Activated CD4-positive, alpha-beta memory T cell treated with anti-CD3 and anti-CD28 coated beads, Interleukin-2, amount 10 ng/mL, durations not matched to agents 7 days and 5 days (primary cell): ENCODE results near the gene COL6A2. TPM values are rescaled to one million over a fixed set of nuclear protein-coding genes. Genes with fewer than 3 reads are reported as not detected.
A peak's percentile ranks its signal among the peaks of the same experiment; 100 is the strongest.

ENCODE experiments used
- CTCF ChIA-PET: fragments of 350-600 bp; sonication (Branson Sonifier 250); formaldehyde crosslinking; loops from one replicate; lab custom pipeline; 2021; ENCODE audit warnings: antibody characterized with exemption, inconsistent platforms; lab: Charles Lee
- POLR2A ChIA-PET: fragments of 350-600 bp; sonication (Branson Sonifier 250); formaldehyde crosslinking; loops from one replicate; lab custom pipeline; 2021; ENCODE audit warnings: antibody characterized with exemption; lab: Charles Lee
- DNase-seq: peaks from one replicate; pipeline ENCODE4 v3.0.0-alpha.2; 2020
- H3K27ac Mint-ChIP-seq: one replicate; pipeline ENCODE4 v1.8.0; 2021; ENCODE audit warnings: mild to moderate bottlenecking, mixed read lengths
- H3K27me3 Mint-ChIP-seq: one replicate; pipeline ENCODE4 v1.8.0; 2021; ENCODE audit warnings: mixed read lengths
- H3K36me3 Mint-ChIP-seq: one replicate; pipeline ENCODE4 v1.8.0; 2021; ENCODE audit warnings: low read depth, mixed read lengths
- H3K4me1 Mint-ChIP-seq: one replicate; pipeline ENCODE4 v1.8.0; 2021; ENCODE audit warnings: mixed read lengths
- H3K4me3 Mint-ChIP-seq: one replicate; pipeline ENCODE4 v1.8.0; 2021; ENCODE audit warnings: mild to moderate bottlenecking, mixed read lengths
- H3K9me3 Mint-ChIP-seq: one replicate; pipeline ENCODE4 v1.8.0; 2021; ENCODE audit warnings: mixed read lengths
- total RNA-seq, 2 experiments: library from RNA; stranded (reverse); gene quantifications; one replicate each; pipeline ENCODE4 v1.2.3, GENCODE V29; 2021

Gene COL6A2
- total RNA-seq, 2 experiments from 2014 or later = 1.1 to 1.6 TPM

DNA sequence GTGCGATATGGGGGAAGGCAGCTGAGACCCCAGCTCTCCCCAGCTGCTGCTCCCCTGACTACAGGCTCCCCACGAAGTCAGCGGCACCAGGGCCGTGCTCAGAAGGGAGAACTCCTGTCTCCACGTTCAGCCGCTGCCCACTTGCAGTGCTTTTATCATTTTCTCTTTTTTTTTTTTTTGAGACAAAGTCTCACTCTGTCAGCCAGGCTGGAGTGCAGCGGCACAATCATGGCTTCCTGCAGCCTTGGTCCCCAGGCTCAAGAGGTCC, 58.4 kb downstream of the COL6A2 start:
- POLR2A ChIA-PET = no interaction called here
- Mint-ChIP-seq H3K9me3 (no peaks in the 10 kb centered on the region), H3K4me3 (no peak overlapping the region), H3K27ac (no peak overlapping the region), H3K4me1 (no peaks in the 10 kb centered on the region), H3K36me3 (no peaks in the 10 kb centered on the region), H3K27me3 (no peaks in the 10 kb centered on the region)
- no peak for DNase-seq
- CTCF ChIA-PET = no interaction called here

DNA sequence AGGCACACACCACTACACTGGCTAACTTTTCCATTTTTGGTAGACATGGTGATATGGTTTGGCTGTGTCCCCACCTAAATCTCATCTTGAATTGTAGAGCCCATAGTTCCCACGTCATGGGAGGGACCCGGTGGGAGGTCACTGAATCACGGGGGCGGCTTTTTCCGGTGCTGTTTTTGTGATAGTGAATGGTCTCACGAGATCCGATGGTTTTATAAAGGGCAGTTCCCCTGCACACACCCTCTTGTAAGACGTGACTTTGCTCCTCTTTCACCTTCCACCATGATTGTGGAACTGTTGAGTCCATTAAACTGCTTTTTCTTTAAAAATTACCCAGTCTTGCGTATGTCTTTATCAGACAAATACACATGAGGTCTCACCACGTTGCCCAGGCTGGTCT, 58.8 kb downstream of the COL6A2 start:
- ChIA-PET POLR2A (no interaction called here), CTCF (no interaction called here)
- no peaks in the 10 kb centered on the region for H3K27me3 Mint-ChIP-seq
- H3K4me3 Mint-ChIP-seq = no peak overlapping the region
- no peaks in the 10 kb centered on the region for H3K4me1 Mint-ChIP-seq
- H3K27ac Mint-ChIP-seq = no peak overlapping the region
- peak; percentile 6 for DNase-seq
- H3K36me3 Mint-ChIP-seq = no peaks in the 10 kb centered on the region
- H3K9me3 Mint-ChIP-seq = no peaks in the 10 kb centered on the region

DNA sequence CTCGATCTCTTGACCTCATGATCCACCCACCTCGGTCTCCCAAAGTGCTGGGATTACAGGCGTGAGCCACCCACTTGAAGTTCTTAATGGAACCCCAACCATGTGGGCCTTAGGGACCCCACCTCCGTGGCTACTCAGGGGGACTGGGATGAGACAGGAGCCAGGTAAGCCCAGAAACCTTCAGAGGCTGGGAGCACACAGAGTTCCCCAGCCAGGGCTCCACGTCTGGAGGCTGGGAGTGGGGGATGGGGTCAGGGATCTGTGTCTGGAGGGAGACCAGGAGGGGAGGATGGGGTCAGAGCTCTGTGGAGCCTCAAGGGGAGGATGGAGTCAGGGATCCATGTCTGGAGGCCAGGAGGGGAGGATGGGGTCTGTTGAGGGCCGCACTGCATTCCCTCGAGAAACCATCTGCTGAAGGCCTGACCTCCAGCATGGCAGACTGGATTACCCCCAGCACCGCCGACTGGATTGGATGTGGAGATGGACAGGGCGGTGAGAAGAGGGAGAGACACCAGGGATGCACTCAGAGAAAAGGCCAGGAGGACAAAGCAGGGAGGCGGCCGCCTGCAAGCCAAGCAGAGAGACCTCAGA, 59.6 kb downstream of the COL6A2 start:
- CTCF ChIA-PET = no interaction called here

DNA sequence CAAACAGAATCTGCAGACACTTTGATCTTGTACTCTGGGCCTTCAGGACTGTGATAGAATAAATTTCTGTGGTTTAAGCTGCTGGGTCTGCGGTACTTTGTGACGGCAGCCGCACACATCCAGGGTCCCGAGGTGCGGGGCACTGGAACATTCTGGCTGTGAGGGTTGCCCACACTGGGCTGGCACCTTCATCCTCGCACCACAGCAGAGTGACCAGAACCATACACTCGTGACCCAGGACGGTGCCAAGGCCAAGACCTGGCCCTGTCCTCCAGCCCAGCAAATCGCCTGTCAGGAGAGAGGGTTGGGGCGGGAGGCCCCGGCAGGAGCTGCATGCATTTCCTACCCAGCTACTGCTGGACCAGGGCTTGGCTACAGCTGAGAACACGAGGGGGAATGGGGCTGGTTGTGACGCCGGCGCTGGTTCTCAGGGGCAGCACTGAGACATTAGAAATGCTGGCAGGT, 60.1 kb downstream of the COL6A2 start:
- peak; percentile 10 for DNase-seq
- H3K4me3 Mint-ChIP-seq = no peak overlapping the region
- H3K27me3 Mint-ChIP-seq = peaks cover 3% of the 10 kb centered on the region
- no peaks in the 10 kb centered on the region for H3K4me1 Mint-ChIP-seq
- no peaks in the 10 kb centered on the region for H3K9me3 Mint-ChIP-seq
- H3K36me3 Mint-ChIP-seq = no peaks in the 10 kb centered on the region
- CTCF ChIA-PET = interaction anchor here (0.5 to 1.4 kb wide), 2 partner anchors 13 to 14 kb away, joined by 3 to 4 read pairs; no protein-coding TSS in a partner anchor
- H3K27ac Mint-ChIP-seq = no peak overlapping the region
- POLR2A ChIA-PET = no interaction called here

More for the DNA sequence above, 59.6 kb downstream of the COL6A2 start:
- H3K27me3 Mint-ChIP-seq = no peaks in the 10 kb centered on the region
- no peaks in the 10 kb centered on the region for H3K36me3 Mint-ChIP-seq
- POLR2A ChIA-PET = no interaction called here
- H3K9me3 Mint-ChIP-seq = no peaks in the 10 kb centered on the region
- no peaks in the 10 kb centered on the region for H3K4me1 Mint-ChIP-seq
- peak; percentile 8 for DNase-seq
- no peak overlapping the region for H3K4me3 Mint-ChIP-seq
- no peak overlapping the region for H3K27ac Mint-ChIP-seq

DNA sequence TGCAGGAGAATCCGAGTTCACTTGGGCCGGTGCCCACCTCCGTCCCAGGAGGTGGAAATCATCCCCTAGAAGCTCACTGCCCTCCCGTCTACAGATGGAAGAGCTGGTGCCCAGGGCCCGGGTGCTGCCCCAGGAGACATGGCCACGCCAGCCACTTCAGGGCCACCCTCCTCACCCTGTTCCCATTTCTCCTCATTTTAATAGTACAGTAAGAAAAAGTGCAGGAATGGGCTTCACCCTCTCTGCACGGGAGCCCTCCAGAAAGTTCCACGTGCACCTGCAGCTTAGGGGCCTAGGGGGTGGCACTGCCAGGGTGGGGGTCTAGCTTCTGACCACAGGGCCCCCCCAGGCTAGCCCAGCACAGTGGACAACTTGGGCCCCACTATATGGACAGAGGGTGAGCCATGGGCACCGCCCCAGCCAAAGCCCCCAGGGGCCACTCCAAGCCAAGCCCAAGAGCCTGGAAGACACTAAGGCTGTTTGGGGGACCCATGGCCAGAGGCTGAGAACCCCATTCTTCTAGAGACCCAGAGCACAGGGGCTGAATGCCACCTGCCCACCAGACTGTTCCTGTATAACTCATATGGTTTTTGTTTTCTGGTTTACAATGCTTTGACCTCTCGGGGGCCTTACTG, 60.9 kb downstream of the COL6A2 start:
- peaks cover 5% of the 10 kb centered on the region for H3K27me3 Mint-ChIP-seq
- DNase-seq = peak; percentile 13

DNA sequence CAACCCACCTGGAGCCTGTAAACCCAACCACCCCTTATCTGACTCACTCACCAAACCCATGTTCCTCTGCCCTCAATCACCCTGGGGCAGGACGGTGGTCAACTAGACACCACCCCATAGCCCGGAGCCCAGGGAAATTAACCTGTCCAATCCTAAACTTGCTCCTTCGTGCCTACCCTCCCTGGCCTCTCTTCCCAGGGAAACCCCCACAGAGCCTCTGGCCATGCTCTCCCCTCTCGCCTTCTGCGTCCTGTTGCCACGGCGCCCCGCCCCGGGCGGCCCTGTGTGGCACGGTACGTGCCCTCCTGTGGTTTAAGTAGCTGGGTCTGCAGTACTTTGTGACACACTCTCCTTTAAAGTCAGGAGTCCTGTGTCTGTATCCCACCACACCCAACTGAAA, 61.5 kb downstream of the COL6A2 start:
- ChIA-PET CTCF (interaction anchor here (1.4 kb wide), 1 partner anchor 16 kb away, joined by 4 read pairs; no protein-coding TSS in a partner anchor), POLR2A (no interaction called here)
- Mint-ChIP-seq H3K9me3 (no peaks in the 10 kb centered on the region), H3K36me3 (no peaks in the 10 kb centered on the region), H3K4me3 (no peak overlapping the region), H3K27ac (no peak overlapping the region), H3K27me3 (peaks cover 5% of the 10 kb centered on the region), H3K4me1 (no peaks in the 10 kb centered on the region)
- DNase-seq = no peak

More for the DNA sequence above, 60.9 kb downstream of the COL6A2 start:
- no peak overlapping the region for H3K27ac Mint-ChIP-seq
- ChIA-PET CTCF (interaction anchor here (0.5 to 1.4 kb wide), 2 partner anchors 12 to 15 kb away, joined by 3 to 4 read pairs; no protein-coding TSS in a partner anchor), POLR2A (no interaction called here)
- no peaks in the 10 kb centered on the region for H3K4me1 Mint-ChIP-seq
- H3K9me3 Mint-ChIP-seq = no peaks in the 10 kb centered on the region
- H3K4me3 Mint-ChIP-seq = no peak overlapping the region
- H3K36me3 Mint-ChIP-seq = no peaks in the 10 kb centered on the region

DNA sequence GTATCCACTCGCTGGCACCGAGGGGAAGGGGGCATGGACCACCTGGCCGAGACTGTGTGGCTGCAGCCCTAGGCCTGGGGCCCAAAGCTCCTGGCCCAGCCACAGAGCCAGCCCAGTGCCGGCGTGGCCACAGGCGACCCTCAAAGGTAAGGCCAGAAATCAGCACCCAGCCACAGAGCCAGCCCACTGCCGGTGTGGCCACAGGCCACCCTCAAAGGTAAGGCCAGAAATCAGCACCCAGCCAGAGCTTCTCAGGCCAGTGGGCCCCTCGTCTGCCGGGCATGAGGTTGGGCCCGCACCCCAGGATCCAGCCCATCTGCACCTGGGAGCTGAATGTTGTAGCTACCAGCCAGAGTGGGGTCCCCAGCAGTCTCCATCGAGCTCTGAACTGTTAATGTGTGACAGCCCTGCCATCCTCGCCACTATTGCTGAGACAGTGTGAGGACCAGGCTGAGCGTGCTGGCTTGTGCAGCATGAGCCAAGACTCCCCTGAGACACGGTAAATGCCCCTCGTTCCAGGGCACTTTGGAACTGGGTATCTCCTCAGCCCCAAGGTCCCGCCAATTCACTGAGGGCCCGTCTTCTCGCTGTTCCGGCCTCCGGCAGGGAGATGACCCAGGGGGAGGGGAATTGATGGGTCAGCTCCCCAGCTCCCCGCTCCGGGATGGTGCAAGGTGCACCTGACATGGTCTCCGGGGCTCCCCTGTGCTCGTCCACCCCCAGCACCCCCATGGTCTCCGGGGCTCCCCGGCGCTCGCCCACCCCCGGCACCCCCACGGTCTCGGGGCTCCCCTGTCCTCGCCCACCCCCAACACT, 62.1 kb downstream of the COL6A2 start:
- ChIA-PET CTCF (no interaction called here), POLR2A (no interaction called here)
- H3K27me3 Mint-ChIP-seq = peaks cover 5% of the 10 kb centered on the region
- no peaks in the 10 kb centered on the region for H3K4me1 Mint-ChIP-seq
- no peak overlapping the region for H3K27ac Mint-ChIP-seq
- peak; percentile 9 for DNase-seq
- H3K9me3 Mint-ChIP-seq = no peaks in the 10 kb centered on the region
- no peak overlapping the region for H3K4me3 Mint-ChIP-seq
- H3K36me3 Mint-ChIP-seq = no peaks in the 10 kb centered on the region

DNA sequence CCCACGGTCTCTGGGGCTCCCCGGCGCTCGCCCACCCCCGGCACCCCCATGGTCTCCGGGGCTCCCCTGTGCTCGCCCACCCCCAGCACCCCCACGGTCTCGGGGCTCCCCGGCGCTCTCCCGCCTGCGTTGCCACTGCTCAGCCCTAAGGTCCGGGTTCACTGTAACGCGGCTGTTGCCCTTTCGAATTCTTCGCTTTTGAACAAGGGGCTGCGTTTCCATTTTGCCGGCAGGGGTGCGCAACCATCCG, 62.7 kb downstream of the COL6A2 start:
- H3K9me3 Mint-ChIP-seq = no peaks in the 10 kb centered on the region
- POLR2A ChIA-PET = no interaction called here

DNA sequence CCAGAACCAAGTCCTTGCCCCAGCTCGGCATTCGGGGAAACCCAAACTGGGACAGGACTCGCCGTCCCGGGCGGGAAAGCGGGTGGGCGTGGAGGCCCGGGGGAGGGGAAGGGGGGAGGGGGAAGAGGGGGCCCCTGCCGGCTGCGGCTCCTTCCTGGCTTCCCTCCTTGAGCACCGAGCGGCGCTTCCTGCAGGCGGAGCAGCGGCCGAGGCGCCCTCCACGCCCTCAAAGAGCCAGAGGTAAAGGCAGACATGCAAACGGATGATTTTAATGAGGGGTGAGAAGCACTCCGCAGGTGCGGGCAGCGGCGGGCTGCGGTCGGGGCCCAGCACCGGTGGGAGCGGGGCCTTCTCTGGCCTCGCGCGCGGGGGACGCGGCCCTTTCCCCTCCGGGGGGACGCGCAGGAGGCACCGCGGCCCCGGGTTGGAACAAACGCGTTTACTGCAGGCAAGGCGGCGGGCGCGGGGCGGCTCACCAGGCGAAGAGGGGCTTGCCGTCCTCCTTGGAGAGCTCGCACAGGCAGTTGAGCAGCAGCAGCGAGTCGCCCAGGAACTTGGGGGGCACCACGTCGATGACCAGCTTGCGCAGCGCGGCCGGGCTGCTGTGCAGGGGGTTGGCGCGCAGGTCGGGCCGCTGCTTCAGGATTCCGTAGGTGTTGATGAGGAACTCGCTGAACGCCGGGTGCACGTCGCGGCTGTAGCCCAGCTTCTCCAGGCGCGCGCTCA, 63.2 kb downstream of the COL6A2 start:
- H3K4me1 Mint-ChIP-seq = no peaks in the 10 kb centered on the region
- H3K36me3 Mint-ChIP-seq = no peaks in the 10 kb centered on the region
- peak; percentile 15 for DNase-seq
- H3K4me3 Mint-ChIP-seq = no peak overlapping the region
- H3K27me3 Mint-ChIP-seq = peaks cover 6% of the 10 kb centered on the region
- ChIA-PET POLR2A (no interaction called here), CTCF (no interaction called here)
- H3K9me3 Mint-ChIP-seq = no peaks in the 10 kb centered on the region
- H3K27ac Mint-ChIP-seq = no peak overlapping the region

More for the DNA sequence above, 62.7 kb downstream of the COL6A2 start:
- H3K36me3 Mint-ChIP-seq = no peaks in the 10 kb centered on the region
- no peak overlapping the region for H3K4me3 Mint-ChIP-seq
- H3K4me1 Mint-ChIP-seq = no peaks in the 10 kb centered on the region
- H3K27me3 Mint-ChIP-seq = peaks cover 5% of the 10 kb centered on the region
- DNase-seq = no peak
- CTCF ChIA-PET = no interaction called here
- H3K27ac Mint-ChIP-seq = no peak overlapping the region

DNA sequence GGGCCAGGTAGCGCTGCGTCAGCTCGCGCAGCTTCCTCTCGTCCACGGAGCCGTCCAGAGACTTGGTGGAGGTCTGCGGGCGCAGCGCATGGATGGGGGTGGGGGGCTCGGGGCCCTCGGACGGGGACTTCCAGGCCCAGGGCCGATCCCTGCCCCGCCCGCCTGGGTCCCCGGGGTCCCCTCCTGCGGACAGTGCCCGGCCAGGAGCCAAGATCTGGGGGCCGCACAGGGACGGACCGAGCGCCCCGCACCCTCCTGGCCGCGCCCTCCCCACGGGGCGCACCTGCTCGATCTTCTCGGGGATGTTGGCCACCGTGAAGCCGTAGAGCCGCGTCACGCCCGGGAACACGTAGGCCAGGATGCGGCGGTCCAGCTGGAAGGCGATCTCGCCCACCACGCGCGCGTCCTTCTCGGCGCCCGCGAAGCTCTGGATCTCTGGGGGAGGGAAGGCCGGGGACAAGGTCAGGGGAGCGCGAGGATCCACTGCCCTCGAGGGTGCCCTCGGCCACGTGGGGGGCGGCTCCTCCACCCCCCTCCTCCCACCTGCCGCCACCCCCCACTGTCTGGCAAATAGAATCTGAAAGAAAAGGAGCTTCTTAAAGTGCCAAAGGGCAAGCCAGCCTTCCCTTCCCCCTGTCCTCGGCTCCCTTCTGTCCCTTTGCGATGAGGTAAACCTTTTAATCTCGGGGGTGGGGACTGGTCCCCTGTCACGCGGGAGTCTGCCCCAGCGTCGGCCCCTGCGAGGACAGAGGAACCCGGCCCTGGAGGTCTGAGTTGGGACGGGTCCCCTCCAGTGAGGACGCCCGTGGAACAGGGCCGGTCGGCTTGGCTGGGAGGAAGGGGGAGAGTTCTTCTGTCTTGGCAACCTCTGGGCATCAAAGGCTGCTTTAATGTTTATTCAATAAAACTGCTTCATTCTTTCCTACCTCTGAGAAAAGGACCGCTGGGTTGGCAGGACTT, 64.0 kb downstream of the COL6A2 start:
- no peaks in the 10 kb centered on the region for H3K4me1 Mint-ChIP-seq
- DNase-seq = peak; percentile 9
- ChIA-PET CTCF (no interaction called here), POLR2A (no interaction called here)
- no peaks in the 10 kb centered on the region for H3K36me3 Mint-ChIP-seq
- H3K4me3 Mint-ChIP-seq = no peak overlapping the region
- H3K27me3 Mint-ChIP-seq = peaks cover 8% of the 10 kb centered on the region
- H3K27ac Mint-ChIP-seq = no peak overlapping the region
- H3K9me3 Mint-ChIP-seq = no peaks in the 10 kb centered on the region

DNA sequence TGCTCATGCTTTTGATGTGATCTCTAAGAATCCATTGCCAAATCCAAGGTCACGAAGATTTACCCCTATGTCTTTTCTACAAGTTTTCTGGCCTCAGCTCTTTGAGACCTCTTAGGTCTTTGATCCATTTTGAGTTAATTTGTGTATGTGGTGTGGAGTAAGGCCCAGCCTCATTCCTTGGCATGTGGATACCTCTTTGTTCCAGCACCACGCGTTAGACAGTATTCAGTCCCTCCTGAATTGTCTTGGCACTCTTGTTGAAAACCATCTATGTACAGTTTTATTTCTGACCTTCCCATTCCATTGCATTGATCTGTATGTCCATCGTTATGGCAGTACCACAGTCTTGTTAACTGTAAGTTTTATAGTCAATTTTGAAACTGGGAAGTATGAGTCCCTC, 65.5 kb downstream of the COL6A2 start:
- no peak for DNase-seq
- Mint-ChIP-seq H3K36me3 (no peaks in the 10 kb centered on the region), H3K4me3 (no peak overlapping the region), H3K27me3 (peaks cover 8% of the 10 kb centered on the region), H3K4me1 (no peaks in the 10 kb centered on the region), H3K9me3 (no peaks in the 10 kb centered on the region), H3K27ac (no peak overlapping the region)
- POLR2A ChIA-PET = no interaction called here
- CTCF ChIA-PET = no interaction called here

DNA sequence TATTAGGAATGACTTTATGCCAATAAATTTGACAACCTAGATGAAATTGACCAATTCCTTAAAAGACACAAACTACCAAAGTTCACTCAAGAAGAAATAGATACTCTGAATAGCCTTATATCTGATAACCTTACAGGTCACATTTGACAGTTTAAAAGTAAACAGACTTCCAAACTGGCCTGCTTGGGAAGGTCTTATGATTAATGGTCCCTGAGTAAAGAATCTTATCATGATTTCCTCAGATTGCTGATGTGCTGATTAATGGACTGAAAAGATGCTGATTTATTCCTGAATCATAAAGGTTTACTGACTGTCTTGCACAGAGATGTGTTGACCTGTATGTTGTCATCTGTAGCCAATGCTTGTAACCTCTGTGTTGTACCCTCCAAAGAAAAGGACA, 67.2 kb downstream of the COL6A2 start:
- DNase-seq = no peak
- Mint-ChIP-seq H3K4me1 (no peaks in the 10 kb centered on the region), H3K27me3 (peaks cover 8% of the 10 kb centered on the region), H3K4me3 (no peak overlapping the region), H3K27ac (no peak overlapping the region), H3K36me3 (no peaks in the 10 kb centered on the region), H3K9me3 (no peaks in the 10 kb centered on the region)
- CTCF ChIA-PET = no interaction called here
- POLR2A ChIA-PET = no interaction called here
